ENCODE data around the gene ZNF579.
"Not testable (repeated sequence)": the region's sequence is repeated elsewhere in the genome, so short reads cannot be mapped to it uniquely, and the experiment has no call there.

Gene ZNF579

GRCh38 chr19:55539090-55539984 is 41.3 kb downstream of the ZNF579 start:
- no peak for DNase-seq

DNA sequence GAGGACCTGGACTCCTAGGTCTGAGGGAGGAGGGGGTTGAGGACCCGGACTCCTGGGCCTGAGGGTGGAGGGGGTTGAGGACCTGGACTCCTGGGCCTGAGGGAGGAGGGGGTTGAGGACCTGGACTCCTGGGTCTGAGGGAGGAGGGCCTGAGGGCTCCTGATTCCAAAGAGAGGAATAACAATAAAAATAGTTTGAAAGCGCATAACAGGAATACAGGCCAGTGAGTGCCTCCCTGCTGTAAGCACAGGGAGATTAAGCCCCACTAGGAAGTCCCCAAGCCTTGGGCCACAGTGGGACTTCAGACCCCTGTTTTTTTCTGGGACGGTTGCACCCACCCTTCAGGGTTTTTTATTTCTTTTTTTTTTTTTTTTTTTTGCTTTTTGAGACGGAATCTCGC is 42.5 kb downstream of the ZNF579 start:
- DNase-seq = no peak

GRCh38 chr19:55537741-55538111 is 42.9 kb downstream of the ZNF579 start:
- no peak for DNase-seq

DNA sequence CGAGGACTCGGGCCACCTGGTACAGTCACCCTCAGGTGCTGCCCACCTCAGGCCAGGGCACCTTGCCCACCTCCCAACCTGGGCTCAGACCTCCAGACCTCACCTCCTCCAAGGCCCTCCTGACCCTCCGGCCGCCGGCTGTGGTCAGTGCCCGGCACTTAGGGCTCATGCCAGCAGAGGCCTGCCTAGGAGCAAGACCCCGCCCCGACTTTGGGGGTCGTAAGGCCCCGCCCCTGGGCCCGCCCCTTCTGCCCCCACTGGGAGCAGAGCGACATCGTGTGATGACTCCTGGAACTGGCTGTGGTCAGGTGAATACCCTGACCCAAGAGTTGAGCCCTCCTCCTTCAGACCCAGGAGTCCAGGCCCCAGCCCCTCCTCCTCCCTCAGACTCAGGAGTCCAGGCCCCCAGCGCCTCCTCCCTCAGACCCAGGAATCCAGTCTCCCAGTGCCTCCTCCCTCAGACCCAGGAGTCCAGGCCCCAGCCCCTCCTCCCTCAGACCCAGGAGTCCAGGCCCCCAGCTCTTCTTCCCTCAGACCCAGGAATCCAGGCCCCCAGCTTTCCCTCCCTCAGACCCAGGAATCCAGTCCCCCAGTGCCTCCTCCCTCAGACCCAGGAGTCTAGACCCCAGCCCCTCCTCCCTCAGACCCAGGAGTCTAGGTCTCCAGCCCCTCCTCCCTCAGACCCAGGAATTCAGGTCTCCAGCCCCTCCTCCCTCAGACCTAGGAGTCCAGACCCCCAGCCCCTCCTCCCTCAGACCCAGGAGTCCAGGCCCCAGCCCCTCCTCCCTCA is 43.5 kb downstream of the ZNF579 start, which contains the start of gene SBK2:
TSS of gene SBK2 (minus strand) at position 183 of the 790 bp plus-strand sequence. CDS start 839 bp downstream, outside the sequence.
- DNase-seq = no peak

DNA sequence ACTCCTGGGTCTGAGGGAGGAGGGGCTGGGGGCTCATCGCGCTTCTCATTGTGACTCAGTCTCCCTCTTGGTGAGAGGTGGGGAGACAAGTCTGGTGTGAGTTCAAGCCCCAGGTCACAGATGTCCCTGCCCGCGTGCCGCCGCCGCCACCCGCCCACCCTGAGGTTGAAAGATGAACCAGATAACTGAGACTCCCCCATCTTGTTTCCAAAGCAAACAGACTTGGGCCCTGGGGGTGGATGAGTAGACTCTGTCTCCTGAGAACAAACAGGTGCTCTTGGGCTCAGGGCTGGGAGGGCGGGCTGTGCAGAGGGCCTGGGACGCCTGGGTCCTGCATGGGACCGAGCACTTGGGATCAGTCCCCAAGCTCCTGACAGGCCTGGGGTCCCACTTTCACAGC is 44.3 kb downstream of the ZNF579 start:
- DNase-seq = no peak

GRCh38 chr19:55535965-55536350 is 44.7 kb downstream of the ZNF579 start:
- no peak for DNase-seq

GRCh38 chr19:55535173-55535964 is 45.3 kb downstream of the ZNF579 start:
- DNase-seq = no peak

DNA sequence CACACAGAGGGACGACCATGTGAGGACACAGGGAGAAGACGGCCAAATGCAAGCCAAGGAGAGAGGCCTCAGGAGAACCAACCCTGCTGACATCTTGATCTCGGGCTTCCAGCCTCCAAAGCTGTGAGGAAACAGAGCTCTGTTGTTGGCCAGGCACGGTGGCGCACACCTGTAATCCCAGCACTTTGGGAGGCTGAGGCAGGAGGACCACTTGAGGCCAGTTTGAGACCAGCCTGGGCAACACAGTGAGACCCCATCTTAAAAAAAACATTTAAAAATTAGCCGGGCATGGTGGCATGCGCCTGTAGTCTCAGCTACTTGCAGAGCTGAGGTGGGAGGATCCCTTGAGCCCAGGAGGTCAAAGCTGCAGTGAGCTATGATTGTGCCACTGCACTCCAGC is 46.4 kb downstream of the ZNF579 start:
- DNase-seq = not testable (repeated sequence)

DNA sequence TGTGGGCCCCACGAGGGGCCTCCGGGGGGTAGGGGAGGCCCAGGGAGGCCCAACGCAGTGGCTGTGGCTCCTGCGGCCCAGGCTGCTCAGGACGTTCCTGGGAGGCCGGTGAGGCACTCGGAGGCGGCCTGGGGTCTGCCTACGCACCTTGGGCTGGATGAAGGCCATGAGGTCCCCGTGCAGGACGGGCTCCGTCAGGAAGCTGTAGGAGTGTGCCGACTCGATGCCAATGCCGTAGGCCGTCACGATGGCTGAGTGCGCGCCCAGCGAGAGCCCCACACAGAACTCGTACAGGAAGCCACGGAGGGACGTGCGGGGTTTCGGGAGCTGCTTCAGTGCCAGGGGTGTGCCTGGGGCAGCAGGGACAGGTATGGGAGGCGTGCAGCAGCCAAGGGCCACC is 49.7 kb downstream of the ZNF579 start:
- DNase-seq = no peak

- no peak for DNase-seq
Observed at GRCh38 chr19:55529636-55530234, 50.9 kb downstream of the ZNF579 start.

GRCh38 chr19:55528030-55528803 is 52.4 kb downstream of the ZNF579 start:
- no peak for DNase-seq

DNA sequence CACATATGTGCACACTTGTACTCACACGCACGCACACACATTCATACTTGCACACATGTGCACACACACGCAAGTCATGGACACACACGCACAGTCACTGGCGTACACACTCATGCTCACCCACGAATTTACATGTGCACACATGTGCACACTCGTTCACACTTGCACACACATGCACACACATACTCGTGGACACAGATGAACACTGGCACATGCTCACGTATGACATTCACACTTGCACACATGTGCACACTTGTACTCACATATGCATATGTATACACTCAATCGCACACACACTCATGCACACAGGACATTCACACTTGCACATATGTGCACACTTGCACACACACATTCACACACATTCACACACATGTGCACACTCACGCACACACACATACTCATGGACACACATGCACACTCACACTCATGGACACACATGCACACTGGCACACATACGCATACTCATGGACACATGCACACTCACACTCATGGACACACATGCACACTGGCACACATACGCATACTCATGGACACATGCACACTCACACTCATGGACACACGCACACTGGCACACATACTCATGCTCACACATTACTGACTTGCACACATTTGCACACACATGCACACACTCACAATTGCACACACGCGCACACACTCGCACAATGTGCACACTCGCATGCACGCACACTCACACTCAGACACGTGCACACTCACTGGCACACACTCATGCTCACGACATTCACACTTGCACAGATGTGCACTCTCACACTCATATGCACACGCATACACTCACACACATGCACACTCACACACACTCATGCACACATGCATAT is 53.2 kb downstream of the ZNF579 start:
- DNase-seq = no peak
